Measurements from ENCODE around the gene KATNB1. TPM values are rescaled to one million over a fixed set of nuclear protein-coding genes. Genes with fewer than 3 reads are reported as not detected.

Gene KATNB1
- total and polyA plus RNA-seq, 2 experiments from 2014 or later = 46.4 to 49.4 TPM

- no peaks in the 10 kb centered on the region for H3K9me3 ChIP-seq (ENCODE audit: low read depth)
- no peak for TF ChIP-seq CTCF (IDR thresholded peaks at IDR 0.05; ENCODE audit: low read depth, low read length)
- no peaks in the 10 kb centered on the region for H3K27me3 ChIP-seq
- DNase-seq (ENCODE audit: low read depth in 1 of 2, low spot score in 1 of 2) = no peak
- no peak overlapping the region for H3K4me3 ChIP-seq
- H3K27ac ChIP-seq = no peak overlapping the region
- H3K36me3 ChIP-seq = peaks cover 6% of the 10 kb centered on the region
- no peaks in the 10 kb centered on the region for H3K4me1 ChIP-seq (ENCODE audit: low read depth)
Observed at GRCh38 chr16:57755061-57755684, 19.6 kb downstream of the KATNB1 start.

GRCh38 chr16:57755726-57756423 lies 20.3 kb downstream of the KATNB1 start:
- H3K4me3 ChIP-seq = no peak overlapping the region
- no peaks in the 10 kb centered on the region for H3K4me1 ChIP-seq (ENCODE audit: low read depth)
- no peak for DNase-seq (ENCODE audit: low read depth in 1 of 2, low spot score in 1 of 2)
- peaks cover 6% of the 10 kb centered on the region for H3K36me3 ChIP-seq
- no peaks in the 10 kb centered on the region for H3K27me3 ChIP-seq
- no peak for TF ChIP-seq CTCF (IDR thresholded peaks at IDR 0.05; ENCODE audit: low read depth, low read length)
- H3K9me3 ChIP-seq (ENCODE audit: low read depth) = no peaks in the 10 kb centered on the region
- no peak overlapping the region for H3K27ac ChIP-seq

GRCh38 chr16:57756424-57757325 lies 21.1 kb downstream of the KATNB1 start:
- H3K27ac ChIP-seq = no peak overlapping the region
- peaks cover 6% of the 10 kb centered on the region for H3K36me3 ChIP-seq
- H3K4me3 ChIP-seq = no peak overlapping the region
- DNase-seq (ENCODE audit: low read depth in 1 of 2, low spot score in 1 of 2) = no peak
- H3K9me3 ChIP-seq (ENCODE audit: low read depth) = no peaks in the 10 kb centered on the region
- no peak for TF ChIP-seq CTCF (IDR thresholded peaks at IDR 0.05; ENCODE audit: low read depth, low read length)
- H3K27me3 ChIP-seq = no peaks in the 10 kb centered on the region
- no peaks in the 10 kb centered on the region for H3K4me1 ChIP-seq (ENCODE audit: low read depth)

- H3K9me3 ChIP-seq (ENCODE audit: low read depth) = no peaks in the 10 kb centered on the region
- no peak overlapping the region for H3K27ac ChIP-seq
- no peaks in the 10 kb centered on the region for H3K27me3 ChIP-seq
- no peaks in the 10 kb centered on the region for H3K4me1 ChIP-seq (ENCODE audit: low read depth)
- H3K4me3 ChIP-seq = no peak overlapping the region
- peak; percentile 82 to 83 for DNase-seq (ENCODE audit: low read depth in 1 of 2, low spot score in 1 of 2)
- peaks cover 2% of the 10 kb centered on the region for H3K36me3 ChIP-seq
- peak; percentile 95 for TF ChIP-seq CTCF (IDR thresholded peaks at IDR 0.05; ENCODE audit: low read depth, low read length)
Observed at GRCh38 chr16:57757326-57757786, 21.8 kb downstream of the KATNB1 start.

GRCh38 chr16:57757883-57758282 lies 22.3 kb downstream of the KATNB1 start:
- no peak for TF ChIP-seq CTCF (IDR thresholded peaks at IDR 0.05; ENCODE audit: low read depth, low read length)
- Histone ChIP-seq H3K4me3 (no peak overlapping the region), H3K36me3 (peaks cover 2% of the 10 kb centered on the region), H3K27ac (no peak overlapping the region), H3K9me3 (ENCODE audit: low read depth) (no peaks in the 10 kb centered on the region), H3K4me1 (ENCODE audit: low read depth) (no peaks in the 10 kb centered on the region), H3K27me3 (no peaks in the 10 kb centered on the region)
- DNase-seq (ENCODE audit: low read depth in 1 of 2, low spot score in 1 of 2) = no peak
